ENCODE measurements around the gene LHFPL4.

The LHFPL4 gene

GRCh38 chr3:9473496-9474065, 80.0 kb downstream of the LHFPL4 start:
- DNase-seq, result no peak

- DNase-seq, result no peak
Observed at GRCh38 chr3:9469986-9470385, 83.6 kb downstream of the LHFPL4 start.

- DNase-seq, result no peak
Observed at GRCh38 chr3:9468460-9468859, 85.2 kb downstream of the LHFPL4 start.

- no peak for DNase-seq
Observed at GRCh38 chr3:9467451-9467850, 86.2 kb downstream of the LHFPL4 start.

- DNase-seq, result no peak
Observed at GRCh38 chr3:9455596-9456131, 98.0 kb downstream of the LHFPL4 start.

GRCh38 chr3:9452417-9452816, 101.2 kb downstream of the LHFPL4 start:
- DNase-seq, result no peak

GRCh38 chr3:9450991-9451390, 102.6 kb downstream of the LHFPL4 start:
- DNase-seq, result no peak

GRCh38 chr3:9450126-9450525, 103.5 kb downstream of the LHFPL4 start:
- no peak for DNase-seq

- DNase-seq, result no peak
Observed at GRCh38 chr3:9448643-9449042, 105.0 kb downstream of the LHFPL4 start.
